Activated B cell treated with CpG ODN at 0.5 μM for 24 hours (primary cell): ENCODE data around the gene EFNA5. TPM values are rescaled to one million over a fixed set of nuclear protein-coding genes. Genes with fewer than 3 reads are reported as not detected.
"Not testable (repeated sequence)": the region's sequence is repeated elsewhere in the genome, so short reads cannot be mapped to it uniquely, and the experiment has no call there.

ENCODE experiments used
- ATAC-seq: fragments of 200-7000 bp; cut with Tn5 transposase; one replicate; pipeline ENCODE4 v1.10.0; 2021; ENCODE audit warnings: low read depth, mild to moderate bottlenecking, moderate library complexity
- CTCF ChIA-PET: fragments of 350-600 bp; sonication (Branson Sonifier 250); formaldehyde crosslinking; loops from one replicate; lab custom pipeline; 2021; ENCODE audit warnings: antibody characterized with exemption; lab: Charles Lee
- POLR2A ChIA-PET: fragments of 350-600 bp; sonication (Branson Sonifier 250); formaldehyde crosslinking; loops from one replicate; lab custom pipeline; 2021; ENCODE audit warnings: antibody characterized with exemption; lab: Charles Lee
- DNase-seq: peaks from one replicate; pipeline ENCODE4 v3.0.0; 2022
- H3K27ac Mint-ChIP-seq: one replicate; pipeline ENCODE4 v1.8.0; 2020; ENCODE audit warnings: mixed read lengths
- H3K27me3 Mint-ChIP-seq: one replicate; pipeline ENCODE4 v1.8.0; 2021; ENCODE audit warnings: mixed read lengths
- H3K36me3 Mint-ChIP-seq: one replicate; pipeline ENCODE4 v1.8.0; 2021; ENCODE audit warnings: low read depth, mixed read lengths
- H3K4me1 Mint-ChIP-seq: one replicate; pipeline ENCODE4 v1.8.0; 2021; ENCODE audit warnings: mixed read lengths
- H3K4me3 Mint-ChIP-seq: one replicate; pipeline ENCODE4 v1.8.0; 2020; ENCODE audit warnings: mild to moderate bottlenecking, mixed read lengths
- H3K9me3 Mint-ChIP-seq: one replicate; pipeline ENCODE4 v1.8.0; 2020; ENCODE audit warnings: mixed read lengths
- CTCF ChIP-seq: fragments of 200-600 bp; IDR thresholded peaks from one replicate; pipeline ENCODE4 v1.8.0; 2022; ENCODE audit warnings: antibody characterized with exemption, mild to moderate bottlenecking
- intact Hi-C: fragments of 100-400 bp; cut with micrococcal nuclease; formaldehyde crosslinking; loops from one replicate; pipeline ENCODE4 v1.15.1; 2024
- total RNA-seq: library from RNA; stranded (reverse); gene quantifications from 2 replicates; pipeline ENCODE4 v1.2.3, GENCODE V29; 2022

Gene EFNA5
- total RNA-seq, 1 donor from 2014 or later = not detected

DNA sequence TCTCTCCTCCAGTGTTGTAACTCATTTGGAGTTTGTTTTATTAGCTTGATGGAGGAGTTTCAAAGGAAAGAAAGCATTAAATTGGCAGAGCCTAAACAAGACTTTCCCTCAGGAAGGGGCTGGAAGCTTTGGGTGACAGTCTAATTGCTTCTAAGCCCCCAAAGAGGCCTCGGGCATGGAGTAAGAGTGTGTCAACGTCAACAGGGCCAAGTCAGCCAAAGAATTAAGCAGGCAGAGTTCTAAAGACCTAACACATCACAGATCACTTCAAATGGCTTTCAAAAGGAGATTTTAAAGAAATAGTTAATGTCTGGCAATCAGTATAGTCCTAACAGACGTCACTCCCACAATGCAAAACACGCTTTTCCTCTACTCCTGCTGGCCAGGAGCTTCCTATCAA lies 234.5 kb downstream of the EFNA5 start:
- H3K4me1 Mint-ChIP-seq = no peaks in the 10 kb centered on the region
- H3K36me3 Mint-ChIP-seq = no peaks in the 10 kb centered on the region
- CTCF ChIA-PET = no interaction called here
- H3K4me3 Mint-ChIP-seq = no peak overlapping the region
- peaks cover 2% of the 10 kb centered on the region for H3K27me3 Mint-ChIP-seq
- ATAC-seq (no peak), DNase-seq (no peak)
- intact Hi-C loops = no loop called here
- TF ChIP-seq CTCF = no peak
- H3K9me3 Mint-ChIP-seq = peaks cover 2% of the 10 kb centered on the region
- POLR2A ChIA-PET = no interaction called here
- H3K27ac Mint-ChIP-seq = no peak overlapping the region

GRCh38 chr5:107435061-107435460 lies 235.7 kb downstream of the EFNA5 start:
- ChIA-PET CTCF (no interaction called here), POLR2A (no interaction called here)
- peaks cover 2% of the 10 kb centered on the region for H3K27me3 Mint-ChIP-seq
- no peaks in the 10 kb centered on the region for H3K36me3 Mint-ChIP-seq
- intact Hi-C loops = no loop called here
- H3K27ac Mint-ChIP-seq = no peak overlapping the region
- H3K9me3 Mint-ChIP-seq = peaks cover 2% of the 10 kb centered on the region
- no peaks in the 10 kb centered on the region for H3K4me1 Mint-ChIP-seq
- TF ChIP-seq CTCF = no peak
- H3K4me3 Mint-ChIP-seq = no peak overlapping the region
- DNase-seq (no peak), ATAC-seq (no peak)

GRCh38 chr5:107433646-107434045 lies 237.1 kb downstream of the EFNA5 start:
- ATAC-seq, POLR2A ChIA-PET, H3K9me3 Mint-ChIP-seq, CTCF ChIA-PET, DNase-seq, intact Hi-C loops, H3K4me1 Mint-ChIP-seq, H3K36me3 Mint-ChIP-seq, H3K4me3 Mint-ChIP-seq, H3K27ac Mint-ChIP-seq, H3K27me3 Mint-ChIP-seq: not testable (repeated sequence)

DNA sequence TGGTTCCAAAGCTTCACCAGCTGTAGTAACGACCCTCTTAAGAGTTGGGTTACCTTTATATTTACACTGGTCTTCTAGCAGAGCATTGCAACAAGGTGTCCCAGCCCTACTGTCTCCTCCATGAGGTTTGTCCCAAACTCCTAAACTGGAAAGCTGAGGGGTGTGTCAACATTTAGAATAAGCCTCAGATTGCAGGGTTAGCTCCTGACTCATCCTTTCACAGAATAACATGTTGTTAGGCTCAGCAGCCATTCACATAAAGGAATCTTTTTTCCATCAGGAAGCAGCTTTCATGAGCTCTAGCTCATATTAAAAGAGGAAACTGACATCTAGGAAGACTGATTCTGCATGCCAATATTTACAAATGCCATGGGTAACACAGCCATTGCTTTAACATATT lies 238.7 kb downstream of the EFNA5 start:
- ChIA-PET POLR2A (no interaction called here), CTCF (no interaction called here)
- intact Hi-C loops = no loop called here

DNA sequence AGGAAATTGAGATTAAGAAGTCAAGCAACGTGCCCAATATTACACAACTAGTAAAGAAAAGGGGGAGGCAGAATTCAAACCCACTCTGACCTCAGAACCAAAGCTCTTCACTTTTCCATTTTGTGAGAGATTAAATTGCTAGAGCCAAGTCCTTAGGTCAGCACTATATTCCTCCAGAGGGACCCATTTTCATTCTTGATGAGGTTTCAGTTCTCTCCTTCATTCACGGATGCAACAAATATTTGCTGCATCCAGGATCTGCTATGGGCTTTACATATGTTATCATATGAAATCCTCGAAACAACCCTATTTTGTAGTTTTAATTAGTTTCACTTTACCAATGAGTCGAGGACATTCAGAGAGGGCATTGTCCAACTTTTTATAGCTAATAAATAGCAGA lies 239.2 kb downstream of the EFNA5 start:
- Mint-ChIP-seq H3K4me3 (no peak overlapping the region), H3K4me1 (no peaks in the 10 kb centered on the region), H3K36me3 (no peaks in the 10 kb centered on the region), H3K27ac (no peak overlapping the region), H3K9me3 (no peaks in the 10 kb centered on the region), H3K27me3 (no peaks in the 10 kb centered on the region)
- CTCF ChIA-PET = no interaction called here
- intact Hi-C loops = no loop called here
- TF ChIP-seq CTCF = no peak
- DNase-seq (no peak), ATAC-seq (no peak)
- POLR2A ChIA-PET = no interaction called here

More for the DNA sequence above, 238.7 kb downstream of the EFNA5 start:
- Mint-ChIP-seq H3K27ac (no peak overlapping the region), H3K36me3 (no peaks in the 10 kb centered on the region), H3K4me3 (no peak overlapping the region), H3K4me1 (no peaks in the 10 kb centered on the region), H3K9me3 (no peaks in the 10 kb centered on the region), H3K27me3 (no peaks in the 10 kb centered on the region)
- no peak for DNase-seq
- no peak for TF ChIP-seq CTCF
- no peak for ATAC-seq

DNA sequence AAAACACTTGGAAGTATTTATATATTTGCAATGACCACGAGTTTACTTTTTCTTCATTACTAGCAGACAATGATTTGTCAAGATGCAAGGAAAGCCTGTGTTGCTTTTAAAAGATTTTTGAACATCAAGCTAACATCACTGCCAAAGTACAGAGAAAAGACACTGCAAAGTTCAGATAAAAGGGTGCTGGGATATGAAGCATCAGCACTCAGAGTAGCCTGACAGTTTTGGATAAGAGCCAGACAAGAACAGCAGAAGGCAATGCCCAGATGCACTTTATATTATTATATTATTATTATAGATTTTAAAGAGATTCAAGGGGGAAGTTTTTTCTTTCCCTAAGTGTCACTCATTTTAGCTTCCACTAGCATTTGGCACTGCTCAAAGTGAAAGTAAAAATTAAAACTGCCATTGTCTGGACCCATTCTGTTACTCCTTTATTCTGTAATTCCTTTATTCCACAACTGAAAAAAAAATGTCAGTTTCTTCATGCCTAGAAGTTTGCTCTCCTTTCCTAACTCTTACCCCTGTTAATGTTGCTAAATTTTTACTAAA lies 240.6 kb downstream of the EFNA5 start:
- no peaks in the 10 kb centered on the region for H3K9me3 Mint-ChIP-seq
- no peaks in the 10 kb centered on the region for H3K36me3 Mint-ChIP-seq
- H3K27ac Mint-ChIP-seq = no peak overlapping the region
- ATAC-seq (no peak), DNase-seq (no peak)
- H3K4me3 Mint-ChIP-seq = no peak overlapping the region
- intact Hi-C loops = no loop called here
- no peaks in the 10 kb centered on the region for H3K4me1 Mint-ChIP-seq
- CTCF ChIA-PET = no interaction called here
- POLR2A ChIA-PET = no interaction called here
- no peaks in the 10 kb centered on the region for H3K27me3 Mint-ChIP-seq
- TF ChIP-seq CTCF = no peak
